Measurements from ENCODE around the gene PHF12.

DNA sequence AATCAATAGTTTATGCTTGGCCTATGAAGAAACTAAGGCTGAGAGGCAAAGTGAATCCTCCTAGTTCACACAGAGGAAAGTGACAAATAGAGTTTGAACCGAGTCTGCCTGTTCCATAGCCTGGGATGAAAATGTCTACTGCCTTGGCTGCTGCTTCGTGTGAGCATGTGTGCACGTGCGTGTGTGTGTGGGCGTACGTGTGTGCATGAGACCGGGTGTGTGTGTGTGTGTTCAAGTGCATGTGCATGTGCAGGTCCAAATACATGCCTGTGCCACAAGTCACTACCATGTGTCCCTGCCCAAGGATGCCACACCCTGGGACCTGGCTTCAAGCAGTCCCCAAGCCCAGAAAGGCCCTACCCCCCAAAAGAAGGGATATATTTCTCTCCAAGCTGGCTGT lies 40.9 kb upstream of the PHF12 start:
- TF ChIP-seq CTCF (IDR thresholded peaks at IDR 0.05; ENCODE audit: low read depth, low read length, poor library complexity, severe bottlenecking), result no peak
- no peak for TF ChIP-seq EZH2phosphoT487 (IDR thresholded peaks at IDR 0.05; ENCODE audit: borderline replicate concordance, low read length)
